Measurements from ENCODE around the gene REEP3.

The REEP3 gene

GRCh38 chr10:63644418-63645142, 123.4 kb downstream of the REEP3 start:
- ChIA-PET POLR2A (no interaction called here), CTCF (interaction anchor here (0.6 kb wide), 1 partner anchor 75 kb away, joined by 6 read pairs; no protein-coding TSS in a partner anchor)
- Histone ChIP-seq H3K9me3 (ENCODE audit: control insufficient read depth, insufficient read depth, low read depth, low read length) (no peaks in the 10 kb centered on the region), H3K36me3 (ENCODE audit: control insufficient read depth in 2 of 2, insufficient read depth in 1 of 2, low read length in 2 of 2) (no peaks in the 10 kb centered on the region), H3K27ac (ENCODE audit: extremely low read depth, low read depth, low read length) (no peak overlapping the region), H3K4me1 (ENCODE audit: control insufficient read depth, insufficient read depth, low read length) (no peaks in the 10 kb centered on the region), H3K4me3 (ENCODE audit: low read depth, low read length) (no peak overlapping the region)
- TF ChIP-seq SETDB1 (IDR thresholded peaks at IDR 0.05; ENCODE audit: insufficient read length, low read length): no peak
- no peak for TF ChIP-seq ZNF280D (tag by site-specific recombination; IDR thresholded peaks at IDR 0.05)
- TF ChIP-seq ZNF544 (tag by site-specific recombination; IDR thresholded peaks at IDR 0.05): no peak
- no peak for TF ChIP-seq ZNF280C (tag by site-specific recombination; IDR thresholded peaks at IDR 0.05)
- no peak for TF ChIP-seq KLF8 (tag by site-specific recombination; IDR thresholded peaks at IDR 0.05)
- no peak for TF ChIP-seq ZFHX2 (tag by site-specific recombination; conservative IDR thresholded peaks at IDR 0.05)
- TF ChIP-seq ZBTB21 (tag by site-specific recombination; IDR thresholded peaks at IDR 0.05): no peak
- no peak for TF ChIP-seq ZNF239 (tag by site-specific recombination; IDR thresholded peaks at IDR 0.05)
- no peak for TF ChIP-seq FEZF1 (tag by site-specific recombination; IDR thresholded peaks at IDR 0.05)
- no peak for TF ChIP-seq ZBTB48 (tag by site-specific recombination; IDR thresholded peaks at IDR 0.05)
- no peak for TF ChIP-seq ZNF488 (tag by site-specific recombination; IDR thresholded peaks at IDR 0.05)
- no peak for TF ChIP-seq REST (tag by site-specific recombination; IDR thresholded peaks at IDR 0.05)
- TF ChIP-seq ZNF639 (tag by site-specific recombination; IDR thresholded peaks at IDR 0.05): no peak
- no peak for TF ChIP-seq ZNF48 (tag by site-specific recombination; IDR thresholded peaks at IDR 0.05)
- no peak for TF ChIP-seq ZSCAN5A (tag by site-specific recombination; IDR thresholded peaks at IDR 0.05)
- no peak for TF ChIP-seq ZNF843 (tag by site-specific recombination; IDR thresholded peaks at IDR 0.05)
